ENCODE data around the gene XIAP. TPM values are rescaled to one million over a fixed set of nuclear protein-coding genes. Genes with fewer than 3 reads are reported as not detected.
"Not testable (repeated sequence)": the region's sequence is repeated elsewhere in the genome, so short reads cannot be mapped to it uniquely, and the experiment has no call there.

Gene XIAP
- total and polyA plus RNA-seq, 2 experiments from 2014 or later, result 12.8 to 25.5 TPM

GRCh38 chrX:123903261-123903660 lies 43.4 kb downstream of the XIAP start:
- not testable (repeated sequence) for ATAC-seq; H4K20me1 ChIP-seq (replicated peaks; ENCODE audit: insufficient read depth); H3K79me2 ChIP-seq (replicated peaks; ENCODE audit: insufficient read depth); H3K4me3 ChIP-seq; H3K9me2 ChIP-seq (ENCODE audit: insufficient read depth); H3K9me3 Mint-ChIP-seq; H3K4me2 ChIP-seq; H3K27ac Mint-ChIP-seq; H3K4me1 ChIP-seq (ENCODE audit: insufficient read depth); H3K27ac ChIP-seq (ENCODE audit: low read depth); H3F3A ChIP-seq (replicated peaks; ENCODE audit: low read depth); H3K36me3 ChIP-seq (ENCODE audit: insufficient read depth); DNase-seq (ENCODE audit: low spot score); H3K4me1 Mint-ChIP-seq; H2AFZ ChIP-seq; H3K27me3 ChIP-seq (ENCODE audit: insufficient read depth); H3K4me3 Mint-ChIP-seq; H3K27me3 Mint-ChIP-seq (ENCODE audit: insufficient read depth, low read depth, poor library complexity)
- H3K36me3 Mint-ChIP-seq (ENCODE audit: low read depth), result peaks cover 19% of the 10 kb centered on the region

GRCh38 chrX:123905332-123905731 lies 45.5 kb downstream of the XIAP start:
- Histone ChIP-seq H4K20me1 (replicated peaks; ENCODE audit: insufficient read depth) (no peaks in the 10 kb centered on the region), H2AFZ (no peak overlapping the region), H3K4me2 (no peak overlapping the region), H3K4me3 (no peak overlapping the region), H3K4me1 (ENCODE audit: insufficient read depth) (no peaks in the 10 kb centered on the region), H3K9me2 (ENCODE audit: insufficient read depth) (no peaks in the 10 kb centered on the region), H3K27ac (ENCODE audit: low read depth) (no peak overlapping the region), H3F3A (replicated peaks; ENCODE audit: low read depth) (no peaks in the 10 kb centered on the region), H3K36me3 (ENCODE audit: insufficient read depth) (no peaks in the 10 kb centered on the region), H3K27me3 (ENCODE audit: insufficient read depth) (no peaks in the 10 kb centered on the region), H3K79me2 (replicated peaks; ENCODE audit: insufficient read depth) (no peaks in the 10 kb centered on the region)
- H3K27me3 Mint-ChIP-seq (ENCODE audit: insufficient read depth, low read depth, poor library complexity), result no peaks in the 10 kb centered on the region
- H3K4me3 Mint-ChIP-seq, result no peak overlapping the region
- DNase-seq (ENCODE audit: low spot score) (no peak), ATAC-seq (no peak)
- peaks cover 19% of the 10 kb centered on the region for H3K36me3 Mint-ChIP-seq (ENCODE audit: low read depth)
- H3K9me3 Mint-ChIP-seq, result no peaks in the 10 kb centered on the region
- TF ChIP-seq POLR2AphosphoS5 (IDR thresholded peaks at IDR 0.05; ENCODE audit: low read depth) (no peak), JUNB (IDR thresholded peaks at IDR 0.05; ENCODE audit: unreplicated experiment) (no peak), STAT1 (IDR thresholded peaks at IDR 0.05; ENCODE audit: unreplicated experiment) (no peak), EZH2phosphoT487 (IDR thresholded peaks at IDR 0.05; ENCODE audit: unreplicated experiment) (no peak), CREB1 (CRISPR knock-in tag; IDR thresholded peaks at IDR 0.05; ENCODE audit: low read depth) (no peak), ZNF114 (CRISPR knock-in tag; IDR thresholded peaks at IDR 0.05) (no peak)
- no peaks in the 10 kb centered on the region for H3K4me1 Mint-ChIP-seq
- no peak overlapping the region for H3K27ac Mint-ChIP-seq

GRCh38 chrX:123906557-123907316 lies 46.9 kb downstream of the XIAP start:
- H3K9me2 ChIP-seq (ENCODE audit: insufficient read depth), result no peaks in the 10 kb centered on the region
- Mint-ChIP-seq H3K4me1 (no peaks in the 10 kb centered on the region), H3K27me3 (ENCODE audit: insufficient read depth, low read depth, poor library complexity) (no peaks in the 10 kb centered on the region), H3K4me3 (no peak overlapping the region), H3K27ac (no peak overlapping the region), H3K36me3 (ENCODE audit: low read depth) (peaks cover 15% of the 10 kb centered on the region), H3K9me3 (no peaks in the 10 kb centered on the region)
- TF ChIP-seq NANOG (IDR thresholded peaks at IDR 0.05; ENCODE audit: borderline replicate concordance) (no peak), POLR2AphosphoS5 (IDR thresholded peaks at IDR 0.05; ENCODE audit: low read depth) (no peak), JUNB (IDR thresholded peaks at IDR 0.05; ENCODE audit: unreplicated experiment) (no peak), ZNF331 (CRISPR knock-in tag; IDR thresholded peaks at IDR 0.05; ENCODE audit: low read depth) (no peak)
- no peaks in the 10 kb centered on the region for H3K79me2 ChIP-seq (replicated peaks; ENCODE audit: insufficient read depth)
- DNase-seq (ENCODE audit: low spot score) (no peak), ATAC-seq (no peak)
- no peak overlapping the region for H3K4me2 ChIP-seq
- H3K36me3 ChIP-seq (ENCODE audit: insufficient read depth), result no peaks in the 10 kb centered on the region
- no peak overlapping the region for H3K27ac ChIP-seq (ENCODE audit: low read depth)
- no peak overlapping the region for H2AFZ ChIP-seq
- no peaks in the 10 kb centered on the region for H4K20me1 ChIP-seq (replicated peaks; ENCODE audit: insufficient read depth)
- no peak overlapping the region for H3K4me3 ChIP-seq
- no peaks in the 10 kb centered on the region for H3F3A ChIP-seq (replicated peaks; ENCODE audit: low read depth)
- H3K27me3 ChIP-seq (ENCODE audit: insufficient read depth), result no peaks in the 10 kb centered on the region
- no peaks in the 10 kb centered on the region for H3K4me1 ChIP-seq (ENCODE audit: insufficient read depth)
